ENCODE data around the gene SPEF2. TPM values are rescaled to one million over a fixed set of nuclear protein-coding genes. Genes with fewer than 3 reads are reported as not detected.

Gene SPEF2
- total RNA-seq, 1 donor from 2014 or later = 2.7 TPM

DNA sequence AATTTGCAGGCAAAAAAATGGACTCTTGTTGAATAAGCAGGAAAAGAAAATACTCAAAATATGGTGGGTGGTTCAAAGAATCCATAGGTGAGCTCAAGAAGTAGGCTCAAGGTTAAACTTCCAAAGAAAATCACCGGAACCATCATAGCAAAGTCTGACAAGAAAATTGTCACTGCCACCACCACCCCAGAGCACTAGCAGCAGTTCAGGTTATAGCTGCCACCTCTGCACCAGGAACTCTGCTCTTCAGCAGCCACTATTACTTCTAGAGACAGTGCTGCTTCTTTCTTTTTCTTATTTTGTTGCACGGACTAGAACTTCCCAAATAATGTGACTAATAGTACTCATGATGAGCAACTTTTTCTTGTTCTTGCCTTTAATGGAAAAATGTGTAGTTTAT lies 70.3 kb downstream of the SPEF2 start:
- no peaks in the 10 kb centered on the region for H3K27me3 ChIP-seq (ENCODE audit: low read depth)
- peaks cover 12% of the 10 kb centered on the region for H3K4me1 ChIP-seq
- no peaks in the 10 kb centered on the region for H3K9me3 ChIP-seq (replicated peaks)
- TF ChIP-seq, protein P1, sequence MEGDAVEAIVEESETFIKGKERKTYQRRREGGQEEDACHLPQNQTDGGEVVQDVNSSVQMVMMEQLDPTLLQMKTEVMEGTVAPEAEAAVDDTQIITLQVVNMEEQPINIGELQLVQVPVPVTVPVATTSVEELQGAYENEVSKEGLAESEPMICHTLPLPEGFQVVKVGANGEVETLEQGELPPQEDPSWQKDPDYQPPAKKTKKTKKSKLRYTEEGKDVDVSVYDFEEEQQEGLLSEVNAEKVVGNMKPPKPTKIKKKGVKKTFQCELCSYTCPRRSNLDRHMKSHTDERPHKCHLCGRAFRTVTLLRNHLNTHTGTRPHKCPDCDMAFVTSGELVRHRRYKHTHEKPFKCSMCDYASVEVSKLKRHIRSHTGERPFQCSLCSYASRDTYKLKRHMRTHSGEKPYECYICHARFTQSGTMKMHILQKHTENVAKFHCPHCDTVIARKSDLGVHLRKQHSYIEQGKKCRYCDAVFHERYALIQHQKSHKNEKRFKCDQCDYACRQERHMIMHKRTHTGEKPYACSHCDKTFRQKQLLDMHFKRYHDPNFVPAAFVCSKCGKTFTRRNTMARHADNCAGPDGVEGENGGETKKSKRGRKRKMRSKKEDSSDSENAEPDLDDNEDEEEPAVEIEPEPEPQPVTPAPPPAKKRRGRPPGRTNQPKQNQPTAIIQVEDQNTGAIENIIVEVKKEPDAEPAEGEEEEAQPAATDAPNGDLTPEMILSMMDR (IDR thresholded peaks at IDR 0.05; ENCODE audit: borderline replicate concordance) = no peak
- H3K27ac ChIP-seq (replicated peaks) = no peak overlapping the region
- no peak for DNase-seq
- intact Hi-C loops (cut with micrococcal nuclease) = no loop called here
- H3K4me3 ChIP-seq = no peak overlapping the region
- H3K36me3 ChIP-seq = no peaks in the 10 kb centered on the region

DNA sequence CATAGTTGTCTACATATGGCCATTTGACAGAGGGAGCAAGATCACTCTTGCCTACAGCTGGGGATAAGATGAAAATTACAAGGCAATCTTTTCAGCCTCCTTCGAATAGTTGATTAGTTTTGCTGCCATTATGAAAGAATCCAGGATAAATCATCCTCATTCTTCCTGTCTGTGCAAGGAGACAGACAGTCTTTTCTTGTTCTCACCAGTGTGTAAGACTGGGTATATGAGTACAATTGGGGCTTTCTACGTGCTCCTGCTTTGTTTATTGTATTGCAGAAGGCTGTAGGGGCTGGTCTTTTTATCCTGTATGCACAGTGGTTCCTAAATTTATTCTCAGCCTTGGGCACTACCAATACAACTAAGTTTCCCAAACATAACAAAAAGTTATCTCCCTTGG lies 76.8 kb downstream of the SPEF2 start:
- H3K27me3 ChIP-seq (ENCODE audit: low read depth) = no peaks in the 10 kb centered on the region
- H3K9me3 ChIP-seq (replicated peaks) = no peaks in the 10 kb centered on the region
- TF ChIP-seq, protein P1 (IDR thresholded peaks at IDR 0.05; ENCODE audit: borderline replicate concordance) = no peak
- no peak for DNase-seq
- intact Hi-C loops (cut with micrococcal nuclease) = no loop called here
- H3K36me3 ChIP-seq = no peaks in the 10 kb centered on the region
- no peak overlapping the region for H3K4me3 ChIP-seq
- H3K27ac ChIP-seq (replicated peaks) = no peak overlapping the region
- peaks cover 6% of the 10 kb centered on the region for H3K4me1 ChIP-seq

DNA sequence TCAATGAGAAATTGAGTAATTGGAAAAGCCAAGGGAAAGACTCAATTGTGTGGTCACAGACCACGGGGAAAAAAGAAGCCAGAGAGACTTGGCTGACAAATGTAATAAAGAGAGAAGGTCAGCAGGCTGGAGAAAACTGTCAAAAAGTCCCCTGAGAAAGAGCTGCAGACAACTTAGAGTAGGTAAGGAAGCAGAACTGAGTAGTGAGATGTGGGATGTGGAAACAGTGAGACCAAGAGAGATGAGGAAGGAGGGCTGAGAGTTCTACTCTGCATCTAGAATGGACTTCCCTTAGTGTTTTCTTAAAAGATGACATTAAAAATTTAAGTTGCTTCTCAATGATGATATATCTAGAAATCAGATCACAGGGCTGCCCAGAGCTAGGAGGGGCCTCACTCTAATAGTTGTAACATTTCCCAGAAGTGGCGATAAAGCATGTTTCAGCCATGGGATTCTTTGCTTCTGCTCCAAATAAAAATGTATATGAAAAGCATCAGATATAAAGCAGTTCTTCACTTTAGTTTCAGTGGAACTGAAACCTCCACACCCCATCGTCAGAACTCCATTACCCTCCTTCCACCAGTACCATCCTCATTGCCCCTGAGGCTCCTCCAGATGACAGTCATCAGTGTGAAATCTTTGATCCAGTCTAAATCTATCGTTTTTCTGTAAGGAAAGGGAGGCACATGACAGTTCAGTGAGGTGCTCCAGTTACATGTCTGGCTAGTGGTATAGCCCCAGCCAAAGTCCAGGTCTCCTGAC lies 80.6 kb downstream of the SPEF2 start:
- intact Hi-C loops (cut with micrococcal nuclease) = no loop called here
- no peak for DNase-seq
- Histone ChIP-seq H3K4me1 (peaks cover 6% of the 10 kb centered on the region), H3K4me3 (no peak overlapping the region), H3K27me3 (ENCODE audit: low read depth) (no peaks in the 10 kb centered on the region), H3K27ac (replicated peaks) (no peak overlapping the region), H3K36me3 (no peaks in the 10 kb centered on the region), H3K9me3 (replicated peaks) (no peaks in the 10 kb centered on the region)
- TF ChIP-seq, protein P1 (IDR thresholded peaks at IDR 0.05; ENCODE audit: borderline replicate concordance) = no peak

DNA sequence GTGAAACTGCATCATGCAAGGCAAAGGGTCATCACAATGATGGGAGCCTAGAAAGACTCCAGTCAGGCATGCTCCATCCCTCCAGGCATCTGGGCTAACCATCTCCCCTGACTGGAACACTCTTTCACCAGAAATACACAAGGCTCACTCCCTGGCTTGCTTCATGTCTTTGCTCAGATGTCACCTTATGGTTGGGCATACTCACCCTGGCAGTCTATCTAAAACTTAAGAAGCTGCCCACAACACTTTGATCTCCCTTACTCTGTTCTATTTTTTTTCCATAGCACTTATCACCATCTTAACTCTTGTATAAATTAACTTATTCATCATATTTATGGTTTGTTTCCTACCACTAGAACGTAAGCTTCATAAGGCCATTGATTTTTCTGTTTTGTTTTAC lies 90.0 kb downstream of the SPEF2 start:
- intact Hi-C loops (cut with micrococcal nuclease) = no loop called here
- TF ChIP-seq, protein P1 (IDR thresholded peaks at IDR 0.05; ENCODE audit: borderline replicate concordance) = no peak
- Histone ChIP-seq H3K9me3 (replicated peaks) (no peaks in the 10 kb centered on the region), H3K27ac (replicated peaks) (no peak overlapping the region), H3K4me1 (no peaks in the 10 kb centered on the region), H3K27me3 (ENCODE audit: low read depth) (no peaks in the 10 kb centered on the region), H3K36me3 (no peaks in the 10 kb centered on the region), H3K4me3 (no peak overlapping the region)
- no peak for DNase-seq

DNA sequence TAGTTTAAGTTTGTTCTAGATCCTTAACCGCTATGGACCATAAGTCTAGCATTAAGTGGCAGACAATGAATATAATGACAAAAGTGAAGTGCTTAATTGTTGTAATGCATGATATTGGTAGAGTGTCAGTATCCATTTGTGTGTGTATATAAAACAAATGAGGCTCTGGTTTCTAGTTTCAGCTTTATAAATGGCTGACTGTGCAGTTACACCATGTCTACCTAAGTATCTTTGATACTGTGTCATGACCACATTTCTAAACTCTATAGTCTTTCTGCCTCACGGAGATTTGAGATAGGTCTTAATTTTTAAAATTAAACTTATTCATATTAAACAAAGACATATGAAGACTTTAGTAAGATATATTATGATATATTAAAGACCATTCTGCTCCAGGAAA lies 92.0 kb downstream of the SPEF2 start:
- TF ChIP-seq, protein P1 (IDR thresholded peaks at IDR 0.05; ENCODE audit: borderline replicate concordance) = no peak
- DNase-seq = no peak
- Histone ChIP-seq H3K27ac (replicated peaks) (no peak overlapping the region), H3K36me3 (no peaks in the 10 kb centered on the region), H3K27me3 (ENCODE audit: low read depth) (no peaks in the 10 kb centered on the region), H3K4me1 (no peaks in the 10 kb centered on the region), H3K4me3 (no peak overlapping the region), H3K9me3 (replicated peaks) (no peaks in the 10 kb centered on the region)
- intact Hi-C loops (cut with micrococcal nuclease) = no loop called here
